Stimulated activated CD4-positive, alpha-beta T cell treated with anti-CD3 and anti-CD28 coated beads, Interleukin-2, amount 100 ng/mL, for 48 hours (primary cell): ENCODE results near the gene AP5Z1.

Experiments
- DNase-seq, 2 donors: peaks; one replicate each; pipeline ENCODE4 v3.0.0-alpha.2; 2020

AP5Z1 gene

DNA sequence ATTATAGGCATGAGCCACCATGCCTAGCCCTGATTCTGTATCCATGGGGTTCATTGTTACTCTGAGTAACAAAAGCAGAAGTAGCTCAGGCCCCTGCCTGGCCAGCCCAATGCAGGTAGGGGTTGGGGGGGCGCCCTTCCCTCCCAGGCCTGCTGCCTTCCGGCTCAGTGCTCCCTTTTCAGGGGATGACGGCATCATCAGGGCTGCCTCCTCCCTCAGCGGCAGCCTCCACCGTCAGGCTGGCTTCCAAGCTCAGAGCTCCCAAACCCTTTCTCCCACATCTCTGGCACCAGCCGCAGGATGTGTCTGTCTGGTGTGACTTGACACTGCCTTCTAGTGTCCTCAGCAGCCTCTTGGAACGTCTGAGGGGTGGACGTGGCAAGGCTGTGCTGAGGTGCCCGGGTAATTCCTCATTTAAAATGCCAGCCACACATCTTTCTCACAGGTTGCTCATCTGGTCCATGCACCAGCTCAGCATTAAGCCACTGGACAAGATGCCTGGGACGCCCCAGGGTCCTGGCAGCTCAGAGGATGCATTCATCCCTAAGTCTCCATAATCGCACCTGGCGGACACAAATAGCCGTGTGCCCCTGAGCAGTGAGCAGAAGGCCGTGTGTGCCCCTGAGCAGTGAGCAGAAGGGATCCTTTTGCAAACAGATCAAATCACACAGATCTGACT lies 48.2 kb downstream of the AP5Z1 start:
- DNase-seq, result no peak

DNA sequence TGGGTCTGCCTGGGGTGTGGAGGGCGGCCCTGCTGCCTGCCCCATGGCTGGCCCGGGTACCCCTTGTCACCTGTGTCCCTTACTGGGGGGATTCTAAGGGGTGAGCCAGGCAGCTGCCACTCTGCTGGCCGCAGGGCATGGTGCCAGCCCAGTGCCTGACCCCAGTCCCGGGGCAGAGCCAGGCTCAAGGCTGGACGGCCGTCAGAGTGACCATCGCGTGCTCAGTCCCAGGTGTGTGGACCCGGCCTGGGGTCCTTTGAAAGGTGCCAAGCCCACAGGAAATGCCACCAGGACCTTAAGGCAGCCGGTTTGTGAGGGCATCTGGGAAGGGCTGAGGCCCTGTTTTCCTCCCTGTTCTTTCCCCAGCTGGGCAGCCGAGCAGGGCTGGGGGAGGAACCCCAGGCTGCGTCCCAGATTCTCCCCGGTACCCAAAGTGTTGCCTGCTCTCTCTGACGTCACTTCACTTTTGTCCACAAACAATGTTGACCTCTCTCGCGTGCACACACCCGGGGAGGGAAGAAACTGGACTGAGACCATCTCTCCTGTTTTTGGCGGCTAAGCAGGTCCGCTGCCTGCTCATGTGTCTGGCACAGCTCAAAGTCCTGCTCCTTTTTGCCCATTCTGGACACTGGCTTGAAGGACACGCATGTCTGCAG lies 48.8 kb downstream of the AP5Z1 start:
- no peak for DNase-seq

DNA sequence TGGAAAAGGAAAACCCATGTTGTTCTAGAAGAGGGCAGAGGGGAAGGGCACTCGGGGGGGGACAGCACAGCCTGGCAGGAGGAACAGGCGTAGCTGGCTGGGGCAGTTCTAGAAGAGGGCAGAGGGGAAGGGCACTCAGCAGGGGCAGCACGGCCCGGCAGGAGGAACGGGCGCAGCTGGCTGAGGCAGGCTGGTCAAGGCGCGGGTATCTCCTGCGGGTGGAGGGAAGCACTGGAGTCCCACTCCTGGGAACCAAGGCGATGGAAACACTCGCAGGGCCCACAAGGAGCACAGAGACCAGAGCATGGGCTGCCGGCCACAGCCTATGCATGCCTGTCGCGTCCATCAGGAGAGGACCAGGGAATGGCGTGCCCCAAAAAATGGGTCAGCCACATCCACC lies 49.7 kb downstream of the AP5Z1 start:
- no peak for DNase-seq

DNA sequence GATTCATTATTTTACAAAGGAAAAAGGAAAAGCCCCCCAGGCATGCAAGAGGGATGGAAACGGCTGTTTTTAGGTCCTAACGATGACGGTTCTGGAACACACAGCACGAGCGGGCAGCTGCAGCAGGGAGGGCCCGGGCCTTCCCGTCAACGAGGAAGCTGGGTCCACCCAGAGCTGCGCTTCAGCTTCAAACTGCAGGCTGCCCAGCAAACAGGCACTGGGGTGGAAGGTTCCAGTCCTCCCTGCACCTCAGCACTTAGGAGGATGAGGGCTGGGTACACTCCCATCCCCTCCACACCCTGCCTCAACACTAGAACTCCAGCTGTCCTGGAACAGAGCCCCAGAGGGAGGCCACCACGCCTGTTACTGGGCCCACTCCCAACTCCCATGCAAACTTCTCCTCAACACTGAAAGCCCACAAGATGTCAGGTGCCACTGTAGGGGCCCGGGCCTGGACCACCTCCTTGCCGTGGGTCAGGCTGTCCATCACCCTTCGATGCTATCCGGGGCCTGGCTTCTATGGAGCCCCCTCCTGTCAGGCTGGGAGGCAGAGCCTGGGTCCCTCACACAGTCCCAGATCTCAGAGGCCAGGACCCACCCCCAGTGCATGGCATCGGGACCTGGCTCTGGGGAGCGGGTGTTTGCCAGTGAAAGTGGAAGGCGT lies 53.4 kb downstream of the AP5Z1 start:
- no peak for DNase-seq

DNA sequence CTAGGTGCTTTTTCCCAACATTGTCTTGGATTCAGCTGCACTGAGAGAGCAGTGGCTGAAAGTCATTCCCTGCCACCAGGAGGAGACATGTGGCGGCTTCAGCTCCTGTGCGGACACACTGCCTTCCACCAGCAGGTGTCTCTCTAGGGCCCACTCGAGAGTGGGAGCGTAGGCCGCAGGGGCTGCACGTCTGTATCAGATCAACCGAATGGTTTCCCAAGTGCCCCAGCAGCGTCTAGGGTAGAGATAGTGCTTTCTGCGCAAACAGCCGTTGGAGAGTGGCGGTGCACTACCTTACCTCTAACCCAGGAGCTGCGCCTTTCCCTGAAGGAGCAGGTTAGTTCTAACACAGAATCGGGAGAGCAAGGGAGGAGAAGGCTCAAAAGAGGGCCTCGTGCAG lies 54.8 kb downstream of the AP5Z1 start:
- peak; percentile 42 to 45 for DNase-seq

DNA sequence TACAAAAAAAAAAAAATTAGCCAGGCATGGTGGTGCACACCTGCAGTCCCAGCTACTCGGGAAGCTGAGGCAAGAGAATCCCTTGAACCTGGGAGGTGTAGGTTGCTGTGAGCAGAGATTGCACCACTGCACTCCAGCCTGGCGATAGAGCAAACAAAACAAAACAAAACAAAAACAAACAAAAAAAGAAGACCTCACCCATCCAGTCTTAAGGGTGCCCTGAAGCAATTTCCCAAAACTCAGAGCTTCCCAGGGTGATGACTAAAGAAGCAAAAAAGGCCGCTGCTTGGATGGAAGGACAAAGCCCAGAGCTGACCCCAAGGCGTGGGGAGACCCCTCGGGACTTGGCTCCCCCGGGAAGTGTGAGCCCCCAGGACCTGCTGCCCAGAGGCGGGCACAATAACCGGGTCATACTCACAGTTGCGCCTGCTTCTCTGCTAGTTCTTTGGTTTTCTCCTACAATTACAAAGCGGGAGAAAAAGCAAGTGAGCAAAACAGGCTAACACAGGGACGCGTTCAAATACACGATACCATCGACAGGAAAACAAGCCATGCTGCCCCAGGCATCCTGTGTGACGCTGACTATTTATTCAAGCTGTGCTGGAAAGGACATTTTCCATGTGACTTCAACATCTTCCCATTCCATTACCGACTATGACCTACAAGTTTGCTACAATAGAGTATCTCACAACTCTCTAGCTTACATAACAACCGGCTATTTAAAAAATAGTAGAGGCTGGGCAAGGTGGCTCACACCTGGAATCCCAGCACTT lies 56.5 kb downstream of the AP5Z1 start:
- no peak for DNase-seq

DNA sequence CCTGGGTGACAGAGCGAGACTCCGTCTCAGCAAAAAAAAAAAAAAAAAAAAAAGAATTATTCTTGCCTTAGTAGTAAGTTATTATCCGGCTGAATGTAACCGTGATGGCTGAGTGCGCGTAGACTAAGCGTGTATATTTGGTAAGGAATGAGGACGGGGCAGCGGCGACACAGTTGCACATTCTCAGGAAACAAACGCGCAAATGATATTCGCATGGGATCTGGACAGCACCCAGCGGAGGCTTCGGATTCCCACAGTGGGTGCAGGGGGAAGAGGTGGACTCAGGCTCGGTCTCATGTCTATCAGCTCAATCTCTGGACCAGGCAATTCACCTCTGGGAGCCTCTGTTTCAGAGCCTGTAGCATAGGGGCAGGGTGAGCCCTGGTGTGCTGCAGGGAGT lies 57.3 kb downstream of the AP5Z1 start:
- no peak for DNase-seq

DNA sequence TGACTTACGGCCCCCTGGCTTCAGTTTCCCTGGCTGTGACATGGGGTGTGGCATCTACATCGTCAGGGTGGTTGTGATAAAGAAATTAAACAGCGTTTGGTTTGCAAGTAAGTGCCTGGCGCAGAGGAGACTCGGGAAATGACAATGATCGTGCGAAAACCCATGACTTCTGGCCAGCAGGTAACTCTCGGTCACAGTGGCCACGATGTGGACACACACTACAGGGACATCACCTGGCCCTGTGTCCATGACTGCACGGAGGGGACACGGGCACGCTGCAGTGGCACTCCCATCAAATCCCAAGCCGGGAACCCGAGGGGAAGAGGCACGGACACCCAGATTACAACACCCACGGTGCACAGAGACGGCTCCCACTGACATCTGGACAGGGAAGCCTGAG lies 57.8 kb downstream of the AP5Z1 start:
- DNase-seq, result no peak

DNA sequence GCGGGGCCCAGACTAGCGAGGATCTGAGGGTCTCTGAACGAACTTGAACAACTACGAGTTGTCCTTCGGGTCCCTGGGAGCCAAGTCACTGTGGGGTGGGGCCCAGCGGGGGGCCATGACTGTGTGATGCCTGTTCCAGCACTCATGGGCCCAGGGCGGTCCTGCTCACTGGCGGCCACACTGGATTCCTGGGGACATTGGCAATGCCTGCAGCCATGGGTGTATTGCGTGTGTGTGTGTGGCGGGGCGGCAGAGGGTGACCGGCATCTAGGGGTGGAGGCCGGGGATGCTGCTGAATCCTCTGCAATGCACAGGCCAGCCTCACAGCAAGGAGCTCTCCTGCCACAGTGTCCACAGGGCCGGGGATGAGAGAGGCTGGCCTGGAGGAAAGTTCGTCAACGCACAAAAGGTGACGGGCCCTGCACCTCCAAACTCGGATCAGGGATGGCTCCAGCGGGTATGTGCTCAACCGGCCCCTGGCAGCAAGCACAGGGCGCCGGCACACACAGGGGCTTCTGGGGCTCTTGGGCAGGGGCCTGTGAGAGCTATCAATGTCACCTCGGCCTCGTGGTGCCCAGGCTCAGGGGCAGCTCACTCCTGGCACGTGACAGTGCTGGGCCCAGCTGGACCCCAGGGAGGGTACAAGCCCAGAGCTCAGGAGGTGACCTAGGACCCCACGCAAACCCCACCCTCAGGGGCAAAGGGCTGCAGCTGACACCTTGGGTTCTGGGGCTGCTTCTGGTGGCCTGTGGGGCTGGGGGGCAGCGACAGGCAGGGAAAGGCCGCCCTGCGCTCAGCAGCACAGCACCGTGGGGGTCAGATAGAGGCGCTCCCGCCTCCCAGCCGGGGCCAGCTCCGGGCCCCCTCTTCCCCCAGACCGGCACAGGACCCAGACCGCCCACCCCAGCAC lies 58.5 kb downstream of the AP5Z1 start:
- DNase-seq, result no peak

DNA sequence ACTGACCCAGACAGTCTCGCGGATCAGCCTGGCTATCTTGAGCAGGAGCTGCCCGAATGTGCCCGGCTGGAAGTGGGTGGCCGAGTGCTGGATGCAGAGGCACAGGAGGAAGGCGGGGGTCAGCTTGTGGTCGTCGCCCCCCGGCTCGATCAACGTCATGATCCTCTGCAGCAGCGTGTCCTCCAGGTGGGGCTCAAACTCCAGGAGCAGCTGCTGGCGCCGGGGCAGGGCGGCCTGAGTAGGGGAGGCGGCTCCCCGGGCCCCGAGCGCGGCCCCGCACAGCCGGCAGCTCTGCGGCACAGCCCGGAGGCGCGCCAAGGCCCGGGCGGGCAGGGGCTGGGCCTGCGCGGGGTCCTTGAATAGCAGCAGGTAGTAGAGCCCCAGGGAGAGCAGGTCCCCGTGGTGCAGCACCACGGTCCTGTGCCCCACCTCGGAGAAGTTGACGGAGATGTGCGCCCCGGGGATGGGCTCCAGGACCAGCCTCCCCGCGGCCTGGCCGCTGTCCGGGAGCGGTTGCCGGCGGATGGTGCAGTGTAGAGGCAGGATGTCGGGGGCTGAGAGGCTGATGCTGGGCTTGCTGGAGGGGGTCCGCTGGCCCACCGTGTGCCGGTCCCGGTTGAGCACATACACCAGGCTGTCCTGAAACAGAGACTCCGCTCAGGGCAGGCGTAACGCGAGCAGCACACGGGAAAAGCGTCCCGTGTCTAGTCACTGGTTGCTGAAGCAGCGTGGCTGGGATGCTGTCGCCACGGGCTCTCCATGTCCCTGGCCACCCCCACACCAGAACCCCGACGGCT lies 59.4 kb downstream of the AP5Z1 start:
- DNase-seq, result no peak

DNA sequence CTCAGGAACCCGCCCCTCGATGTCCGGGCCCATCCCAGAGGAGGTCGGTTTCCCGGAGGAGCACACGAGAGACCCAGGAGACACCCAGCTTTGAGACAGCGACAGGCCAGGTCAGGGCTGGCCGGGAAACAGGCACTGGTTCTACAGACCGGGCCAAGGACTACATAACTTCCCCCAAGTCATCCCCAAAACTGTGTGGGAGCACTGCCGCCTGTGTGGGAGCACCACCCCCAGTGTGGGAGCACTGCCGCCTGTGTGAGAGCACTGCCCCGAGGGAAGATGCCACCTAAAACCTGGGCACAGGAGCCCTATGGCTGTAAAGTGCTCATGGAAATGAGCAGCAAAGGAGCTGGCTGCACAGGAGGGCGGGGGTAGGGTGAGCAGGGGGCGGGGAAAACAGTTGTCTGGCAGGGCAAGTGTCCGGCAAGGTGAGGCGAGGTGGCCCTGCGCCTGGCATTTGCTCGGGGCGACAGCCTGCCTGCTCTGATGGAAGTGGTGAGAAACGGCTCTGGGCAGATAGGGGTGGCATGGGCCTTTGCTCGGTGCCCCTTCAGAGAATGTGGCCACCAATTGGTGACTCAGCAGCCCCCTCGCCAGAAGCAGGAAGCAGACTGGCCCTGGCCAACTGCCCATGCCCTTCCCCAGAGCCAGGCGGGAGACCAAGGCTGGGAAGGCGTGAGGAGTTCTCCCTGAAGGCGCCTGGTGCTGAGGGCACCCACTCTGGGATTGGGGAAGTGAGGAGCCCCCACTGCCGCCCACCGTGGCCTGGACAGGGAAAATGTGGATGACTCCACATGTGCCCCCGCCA lies 60.2 kb downstream of the AP5Z1 start:
- DNase-seq, result no peak

DNA sequence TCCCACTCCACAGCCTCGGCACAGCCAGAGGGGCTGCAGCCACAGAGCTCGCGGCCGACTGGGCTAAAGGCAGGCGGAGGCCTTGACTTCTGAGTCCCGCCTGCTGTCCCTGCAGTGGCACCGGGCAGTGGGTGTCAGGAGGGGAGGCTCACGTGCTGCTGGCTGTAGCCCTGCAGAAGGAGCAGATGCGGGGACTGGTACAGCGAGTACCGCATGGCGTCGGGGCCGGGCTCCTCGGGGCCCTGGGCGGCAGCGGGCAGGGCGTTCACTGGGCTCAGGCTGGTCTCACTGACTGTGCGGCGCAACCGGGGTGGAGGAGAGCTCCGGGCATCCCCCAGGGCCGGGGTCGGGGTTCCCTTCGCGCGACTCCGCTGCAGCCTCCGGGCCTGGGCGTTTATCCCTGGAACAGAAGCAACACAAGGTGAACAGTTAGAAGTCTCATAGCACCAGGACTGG lies 60.8 kb downstream of the AP5Z1 start:
- no peak for DNase-seq

DNA sequence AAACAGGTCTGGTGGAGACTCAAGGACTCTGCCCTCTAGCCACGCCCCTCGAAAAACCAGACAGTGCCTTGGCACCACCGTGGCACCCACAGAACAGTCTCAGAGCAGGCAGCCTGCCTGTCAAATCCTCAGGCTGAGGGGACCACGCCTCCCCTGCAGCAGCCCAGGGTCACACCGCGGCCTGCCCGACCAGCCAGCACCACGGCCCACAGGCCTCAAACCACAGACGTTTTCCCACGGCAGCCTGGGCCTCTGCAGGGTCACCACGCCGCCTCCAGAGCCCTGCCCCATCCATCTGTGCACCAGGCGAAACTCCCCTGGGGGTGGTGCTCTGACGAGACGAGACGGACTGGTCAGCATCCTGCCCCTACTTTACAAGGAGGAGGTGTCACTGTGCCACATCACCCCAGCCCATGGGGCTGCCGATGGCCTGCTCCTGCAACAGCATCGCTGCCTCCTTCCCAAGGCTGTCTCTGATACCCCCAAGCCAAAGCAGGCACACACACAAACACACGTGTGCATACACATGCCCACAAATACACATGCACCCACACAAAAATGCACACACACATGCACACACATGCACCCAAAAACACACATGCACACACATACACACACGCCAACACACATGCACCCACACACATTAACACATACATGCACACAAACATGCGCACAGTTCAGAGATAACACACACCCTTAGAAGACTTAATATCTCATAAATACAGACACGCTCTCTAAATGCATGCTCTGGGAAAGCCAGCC lies 61.8 kb downstream of the AP5Z1 start:
- DNase-seq, result no peak

DNA sequence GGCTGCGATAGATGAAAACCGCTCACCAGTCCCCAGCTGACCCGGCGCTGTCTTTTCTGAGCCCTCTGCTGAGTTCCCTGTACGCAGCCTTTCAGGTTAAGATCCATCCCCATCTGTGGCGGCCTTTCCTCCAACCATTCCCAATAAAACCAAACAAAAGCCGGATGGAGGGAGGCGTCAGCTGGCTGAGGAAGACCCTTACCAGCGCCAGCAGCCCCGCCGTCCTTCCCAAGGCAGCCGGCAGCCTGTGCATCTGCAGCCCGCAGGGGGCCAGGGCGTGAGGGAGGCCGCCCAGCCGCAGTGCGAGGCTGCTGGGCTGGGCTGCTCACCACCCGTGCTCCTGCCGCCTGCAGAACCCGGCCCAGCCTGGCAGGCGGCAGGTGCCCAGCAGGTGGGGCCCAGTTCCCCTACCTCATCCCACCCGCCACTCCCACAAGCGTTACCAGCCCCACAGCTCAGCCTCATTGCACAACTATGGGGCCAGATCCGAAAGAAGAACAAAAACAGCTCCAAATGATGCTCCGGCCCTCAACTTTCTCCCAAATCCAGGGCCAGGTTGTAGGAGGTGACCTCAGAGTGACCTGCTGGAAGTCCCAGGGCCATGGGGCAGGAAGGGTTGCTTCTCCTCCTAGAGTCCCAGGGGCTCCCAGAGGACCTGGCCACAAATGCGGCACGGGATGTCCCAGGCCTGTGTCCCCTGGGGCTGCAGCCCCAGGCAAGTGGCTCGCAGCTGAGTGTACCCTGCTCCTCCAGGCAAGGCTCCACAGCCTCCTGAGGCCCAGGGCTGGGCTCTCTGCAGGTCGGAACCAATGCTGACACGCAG lies 62.6 kb downstream of the AP5Z1 start:
- DNase-seq, result no peak

DNA sequence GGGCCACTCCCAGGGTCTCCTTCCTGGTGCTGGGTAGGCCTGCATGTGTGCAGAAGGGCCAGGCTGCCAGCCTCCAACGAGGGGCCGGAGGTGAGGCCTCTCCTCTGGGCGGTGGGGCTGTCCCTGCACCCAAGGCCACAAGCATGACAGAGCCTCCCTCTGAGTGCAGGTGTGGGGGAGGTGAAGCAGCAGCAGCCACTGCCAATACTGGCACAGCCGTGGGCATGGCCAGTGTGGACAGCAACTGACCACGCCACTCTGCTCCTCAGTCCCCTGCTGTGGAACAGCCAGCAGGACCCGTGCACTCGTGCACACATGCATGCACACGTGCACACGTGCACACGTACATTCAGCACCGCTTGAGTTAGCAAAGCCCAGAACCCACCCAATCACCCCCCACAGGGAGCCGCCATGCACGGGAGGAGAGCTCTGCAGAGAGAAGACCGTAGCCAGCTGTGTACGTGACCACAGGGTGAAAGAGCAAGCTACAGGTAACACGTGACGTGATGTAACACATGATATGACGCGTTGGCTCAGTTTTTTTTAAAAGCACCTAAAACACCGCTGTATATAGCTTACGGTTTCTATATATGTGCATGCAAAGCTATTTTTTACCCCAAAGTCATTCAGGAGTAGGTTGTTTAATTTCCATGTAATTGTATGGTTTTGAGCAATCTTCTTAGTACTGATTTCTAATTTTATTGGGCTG lies 63.4 kb downstream of the AP5Z1 start:
- DNase-seq, result no peak

DNA sequence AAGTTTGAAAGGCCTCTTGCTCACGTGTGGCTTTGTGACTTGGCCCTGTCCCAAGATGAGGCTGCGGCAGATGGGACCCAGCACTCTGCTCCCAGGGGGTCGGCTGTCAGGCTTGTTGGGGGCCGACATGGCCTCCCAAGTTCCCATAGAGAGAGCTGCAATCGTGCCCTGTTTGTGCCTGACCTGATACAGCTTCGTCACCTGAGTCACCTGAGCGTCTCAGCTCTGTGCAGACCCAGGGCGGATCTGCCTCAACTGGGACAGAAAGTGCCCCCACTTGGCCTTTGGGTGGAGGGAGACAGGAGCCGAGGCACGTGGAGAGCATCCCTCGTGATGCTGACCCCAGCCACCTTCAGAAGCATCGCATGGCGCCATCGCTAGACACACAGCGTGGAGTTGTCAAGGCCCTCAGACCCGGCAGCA lies 64.7 kb downstream of the AP5Z1 start:
- DNase-seq, result no peak
